ENCODE measurements around the gene FAR2.
A peak's percentile ranks its signal among the peaks of the same experiment; 100 is the strongest.

FAR2 gene

DNA sequence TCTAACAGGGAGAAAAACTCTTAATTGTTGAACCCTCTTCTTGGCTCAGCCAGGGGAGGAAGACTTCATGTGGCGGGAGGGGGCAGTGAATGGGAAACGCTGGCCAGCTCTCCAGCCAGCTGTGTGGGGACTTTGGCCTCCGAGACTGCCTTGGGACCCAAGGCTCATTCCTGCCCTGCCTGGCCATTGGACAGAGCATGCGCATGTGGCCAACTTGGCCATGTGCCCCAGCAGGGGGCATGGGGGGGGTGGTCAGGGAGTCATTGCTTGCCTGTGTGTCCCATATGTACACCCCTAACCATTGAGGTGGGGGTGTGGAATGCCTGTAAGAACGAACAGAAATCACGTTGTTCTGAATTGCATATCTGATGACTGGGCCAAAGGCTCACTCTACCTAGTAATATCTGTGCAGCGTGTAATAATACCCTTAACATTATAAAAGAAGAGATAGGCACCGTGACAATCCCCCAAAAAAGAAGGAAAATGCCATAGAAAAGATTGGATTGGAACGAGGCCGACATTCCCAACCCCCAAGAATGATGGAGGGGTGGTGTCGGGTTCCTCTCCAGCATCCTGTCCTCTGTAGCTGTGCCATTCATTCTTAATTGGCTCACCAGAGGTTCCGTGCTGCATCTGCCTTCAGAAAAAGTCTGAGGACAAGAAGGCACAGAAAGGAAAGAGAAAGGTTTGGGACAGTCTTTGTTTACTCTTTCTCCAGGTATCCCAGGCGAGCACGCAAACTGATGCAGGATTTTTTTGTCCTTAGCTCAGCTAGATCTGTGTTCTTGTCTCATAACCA is 3.5 kb upstream of the FAR2 start:
- Histone ChIP-seq H3K36me3 (ENCODE audit: insufficient read depth, low read length) (no peaks in the 10 kb centered on the region), H3K9me3 (ENCODE audit: control insufficient read depth, insufficient read depth, low read length) (peaks cover 3% of the 10 kb centered on the region; the same call in 1 of the 2 replicates), H3K4me1 (ENCODE audit: insufficient read depth, low read length) (no peaks in the 10 kb centered on the region; the same call in none of the 2 replicates), H3K9ac (ENCODE audit: low read depth, low read length) (no peak overlapping the region)

DNA sequence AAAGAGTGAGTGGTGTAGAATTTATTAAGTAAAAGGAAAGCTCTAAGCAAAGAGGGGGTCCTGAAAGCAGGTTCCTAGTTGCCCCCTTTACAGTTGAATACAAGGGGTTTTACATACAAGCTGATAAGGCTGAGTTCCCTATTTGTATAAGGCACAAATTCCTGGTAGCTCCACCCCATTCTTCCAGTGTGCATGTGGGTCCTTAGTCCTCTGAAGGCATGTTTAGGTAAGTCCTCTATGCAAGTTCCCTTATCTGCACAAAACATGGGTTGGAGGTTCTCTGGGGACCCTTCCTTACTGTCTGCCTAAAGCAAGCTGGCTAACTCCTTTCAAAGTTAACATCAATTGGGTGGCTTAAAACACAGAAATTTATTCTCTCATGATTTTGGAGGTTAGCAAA is 2.9 kb upstream of the FAR2 start:
- Histone ChIP-seq H3K9me3 (ENCODE audit: control insufficient read depth, insufficient read depth, low read length) (peaks cover 3% of the 10 kb centered on the region; the same call in 1 of the 2 replicates), H3K36me3 (ENCODE audit: insufficient read depth, low read length) (no peaks in the 10 kb centered on the region), H3K9ac (ENCODE audit: low read depth, low read length) (no peak overlapping the region), H3K4me1 (ENCODE audit: insufficient read depth, low read length) (no peaks in the 10 kb centered on the region; the same call in none of the 2 replicates)

DNA sequence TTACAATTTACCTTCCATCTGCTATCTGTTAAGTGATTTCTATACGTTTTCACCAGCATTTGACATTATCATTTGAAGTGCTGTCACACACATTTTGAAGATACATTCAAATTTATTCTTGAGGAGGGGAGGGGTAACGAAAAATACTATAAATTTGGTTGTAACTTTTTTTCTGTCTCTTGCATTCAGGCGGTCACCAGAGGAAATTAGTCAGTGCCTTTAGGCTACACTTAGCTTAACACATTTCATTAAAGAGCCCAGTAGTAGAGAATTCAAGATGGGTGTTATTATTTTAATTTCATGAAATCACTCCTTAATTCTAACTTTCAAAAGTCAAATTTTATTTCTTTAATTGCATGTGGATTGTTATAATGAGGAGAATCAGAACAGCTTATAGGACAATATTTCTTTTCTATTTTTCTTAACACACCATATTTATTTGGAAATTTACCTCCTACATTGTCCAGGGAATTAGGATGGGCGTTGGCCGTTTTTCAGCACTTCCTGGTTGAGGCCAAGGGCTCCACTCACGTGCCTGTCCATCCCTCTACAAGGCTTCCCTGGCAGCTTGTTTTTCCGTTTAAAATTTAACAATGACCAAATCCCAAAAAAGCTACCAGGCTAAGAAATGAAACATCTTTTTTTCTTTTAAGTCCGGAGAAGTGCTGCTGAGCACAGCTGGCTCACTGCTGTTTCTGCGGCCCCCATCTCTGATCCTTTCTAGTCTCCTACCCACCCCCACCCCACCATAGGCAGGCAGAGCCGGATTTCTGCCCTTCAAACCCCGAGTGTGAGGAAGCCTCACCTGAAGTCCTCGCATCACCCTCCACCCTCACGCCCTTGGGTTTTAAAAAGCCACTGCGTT is 1.1 kb upstream of the FAR2 start:
- Histone ChIP-seq H3K4me1 (ENCODE audit: insufficient read depth, low read length) (peaks cover 5% of the 10 kb centered on the region), H3K36me3 (ENCODE audit: insufficient read depth, low read length) (no peaks in the 10 kb centered on the region), H3K9ac (ENCODE audit: low read depth, low read length) (peak overlapping the region; percentile 92), H3K9me3 (ENCODE audit: control insufficient read depth, insufficient read depth, low read length) (peaks cover 3% of the 10 kb centered on the region; the same call in 1 of the 2 replicates)

DNA sequence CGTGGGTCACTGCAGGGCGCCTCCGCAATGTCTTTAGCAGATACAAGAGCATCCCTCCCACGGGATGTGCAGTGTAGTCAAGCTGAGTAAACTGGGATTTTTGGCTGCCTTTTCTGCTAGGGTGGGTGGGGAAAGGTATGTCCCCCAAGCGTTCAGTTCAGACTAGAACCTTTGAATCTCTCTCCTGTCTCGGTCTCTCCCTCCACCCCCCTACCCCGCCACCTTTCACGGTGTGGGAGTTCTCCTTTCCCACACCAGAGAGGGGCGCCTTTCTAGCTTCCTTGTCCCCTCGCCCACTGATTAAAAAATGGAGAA is 525 bp upstream of the FAR2 start:
- H3K9me3 ChIP-seq (ENCODE audit: control insufficient read depth, insufficient read depth, low read length): peaks cover 3% of the 10 kb centered on the region; the same call in 1 of the 2 replicates
- H3K36me3 ChIP-seq (ENCODE audit: insufficient read depth, low read length): no peaks in the 10 kb centered on the region
- peak overlapping the region; percentile 92 for H3K9ac ChIP-seq (ENCODE audit: low read depth, low read length)
- H3K4me1 ChIP-seq (ENCODE audit: insufficient read depth, low read length): peaks cover 6% of the 10 kb centered on the region

DNA sequence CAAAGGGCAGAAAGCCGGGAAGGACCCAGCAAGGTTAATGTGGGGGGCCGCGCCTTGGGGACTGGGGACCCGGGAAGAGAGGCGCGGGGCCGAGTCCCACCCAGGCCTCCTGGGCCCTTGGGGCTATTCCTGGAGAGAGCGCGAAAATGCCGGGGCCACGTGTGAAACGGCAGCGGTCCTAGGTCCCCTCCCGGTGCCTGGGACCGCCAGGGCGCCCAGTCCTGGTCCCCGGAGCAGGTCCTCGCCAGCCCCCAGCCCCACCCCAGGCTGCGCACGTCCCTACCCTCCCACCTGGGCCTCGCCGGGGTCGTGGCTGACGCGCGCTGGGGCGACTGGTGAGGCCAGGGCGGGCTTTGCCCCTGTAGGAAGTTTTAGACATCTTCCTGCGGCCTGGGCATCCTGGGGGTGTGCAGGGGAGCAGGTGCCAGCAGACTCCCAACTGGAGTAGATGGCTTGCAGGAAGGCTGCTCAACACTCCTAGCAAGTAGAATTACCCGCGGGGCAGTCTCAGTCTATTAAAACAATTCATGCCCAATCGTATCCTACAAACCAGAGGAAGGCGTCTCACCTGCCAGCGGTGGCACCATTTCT is 708 bp downstream of the FAR2 start:
- H3K36me3 ChIP-seq (ENCODE audit: insufficient read depth, low read length): no peaks in the 10 kb centered on the region
- peaks cover 6% of the 10 kb centered on the region for H3K4me1 ChIP-seq (ENCODE audit: insufficient read depth, low read length)
- peak overlapping the region; percentile 92 for H3K9ac ChIP-seq (ENCODE audit: low read depth, low read length)
- peaks cover 3% of the 10 kb centered on the region; the same call in 1 of the 2 replicates for H3K9me3 ChIP-seq (ENCODE audit: control insufficient read depth, insufficient read depth, low read length)

DNA sequence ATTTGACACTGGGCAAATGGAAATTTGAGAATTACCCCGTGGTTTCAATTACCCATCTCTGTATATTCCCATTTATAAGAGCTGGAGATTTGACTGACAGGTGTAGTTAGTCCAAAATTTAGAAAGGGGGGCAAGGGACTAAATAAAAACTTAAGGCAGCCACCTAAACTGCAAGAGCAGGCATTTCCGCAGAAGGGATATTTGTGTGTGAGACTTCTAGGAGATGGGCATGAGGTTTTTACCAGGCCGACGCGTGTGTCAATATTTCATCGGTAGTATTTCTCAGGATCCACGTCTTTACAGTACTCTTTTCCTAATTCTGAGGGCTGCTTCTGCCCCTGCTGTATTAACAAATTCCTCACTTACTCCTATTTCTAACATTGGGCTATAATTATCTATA is 1.4 kb downstream of the FAR2 start:
- Histone ChIP-seq H3K9me3 (ENCODE audit: control insufficient read depth, insufficient read depth, low read length) (peaks cover 3% of the 10 kb centered on the region; the same call in 1 of the 2 replicates), H3K4me1 (ENCODE audit: insufficient read depth, low read length) (peaks cover 6% of the 10 kb centered on the region), H3K9ac (ENCODE audit: low read depth, low read length) (peak overlapping the region; percentile 92), H3K36me3 (ENCODE audit: insufficient read depth, low read length) (no peaks in the 10 kb centered on the region)

DNA sequence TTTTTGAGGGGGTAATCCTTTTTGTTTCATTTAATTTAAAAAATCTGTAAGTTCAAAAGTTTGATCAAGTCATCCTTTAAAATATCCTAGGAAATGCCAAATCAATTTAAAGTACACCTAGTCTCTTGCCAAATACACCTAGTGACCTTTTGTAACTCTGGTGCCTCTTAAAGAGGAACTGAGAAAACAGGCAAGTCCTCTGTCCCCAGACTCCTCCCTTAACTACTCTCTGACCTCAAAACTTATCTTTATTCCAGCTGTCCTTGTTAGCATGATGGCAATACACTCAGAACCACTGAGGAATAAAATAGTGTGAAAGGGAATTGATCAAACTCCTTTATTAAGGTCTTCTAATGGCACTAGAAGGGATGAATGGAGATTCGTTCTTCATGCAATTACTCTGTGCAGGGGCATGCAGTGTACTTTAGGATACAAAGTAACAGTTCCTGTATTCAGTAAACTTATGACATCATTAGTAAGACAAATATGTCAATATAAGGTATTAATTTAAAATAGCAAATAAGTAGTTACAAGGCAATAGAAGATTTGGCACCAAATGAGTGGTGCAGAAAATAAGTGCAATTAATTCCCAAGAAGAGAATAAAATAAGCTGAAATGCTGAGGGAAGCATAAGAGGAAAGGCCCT is 3.3 kb downstream of the FAR2 start:
- H3K36me3 ChIP-seq (ENCODE audit: insufficient read depth, low read length): no peaks in the 10 kb centered on the region
- no peaks in the 10 kb centered on the region for H3K9me3 ChIP-seq (ENCODE audit: control insufficient read depth, insufficient read depth, low read length)
- no peak overlapping the region for H3K9ac ChIP-seq (ENCODE audit: low read depth, low read length)
- H3K4me1 ChIP-seq (ENCODE audit: insufficient read depth, low read length): peaks cover 6% of the 10 kb centered on the region

DNA sequence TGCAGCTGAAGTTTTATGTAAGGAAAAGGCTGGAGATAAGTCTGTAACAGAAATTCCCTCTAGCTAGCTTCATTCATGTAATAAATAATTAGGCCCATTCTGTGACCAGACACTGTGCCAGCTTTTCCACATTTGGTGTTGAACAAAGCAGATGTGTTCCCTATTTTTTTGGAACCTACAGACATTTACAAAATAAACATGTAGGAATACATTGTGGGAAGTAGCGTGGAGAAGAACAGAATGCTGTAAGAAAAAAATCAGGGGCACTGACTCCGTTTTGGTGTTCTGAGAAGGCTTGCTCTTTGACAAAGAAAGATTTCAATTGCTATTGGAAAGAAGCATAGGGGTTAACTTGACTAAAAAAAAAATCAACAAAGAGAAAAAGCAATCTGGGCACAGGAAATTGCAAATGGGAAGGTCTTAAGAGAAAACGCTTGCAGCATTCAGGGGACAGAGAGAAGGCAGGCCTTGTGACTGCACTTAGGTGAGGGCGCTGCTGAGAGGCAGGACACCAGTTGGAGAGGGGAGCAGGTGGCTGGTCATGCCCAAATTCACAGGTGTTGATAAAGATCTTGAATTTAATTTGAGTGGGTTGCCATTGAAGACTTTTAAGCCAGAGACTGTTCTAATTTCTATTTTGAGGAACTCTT is 4.0 kb downstream of the FAR2 start:
- Histone ChIP-seq H3K4me1 (ENCODE audit: insufficient read depth, low read length) (peaks cover 6% of the 10 kb centered on the region), H3K36me3 (ENCODE audit: insufficient read depth, low read length) (no peaks in the 10 kb centered on the region), H3K9ac (ENCODE audit: low read depth, low read length) (no peak overlapping the region; the same call in 1 of the 2 replicates), H3K9me3 (ENCODE audit: control insufficient read depth, insufficient read depth, low read length) (no peaks in the 10 kb centered on the region)

DNA sequence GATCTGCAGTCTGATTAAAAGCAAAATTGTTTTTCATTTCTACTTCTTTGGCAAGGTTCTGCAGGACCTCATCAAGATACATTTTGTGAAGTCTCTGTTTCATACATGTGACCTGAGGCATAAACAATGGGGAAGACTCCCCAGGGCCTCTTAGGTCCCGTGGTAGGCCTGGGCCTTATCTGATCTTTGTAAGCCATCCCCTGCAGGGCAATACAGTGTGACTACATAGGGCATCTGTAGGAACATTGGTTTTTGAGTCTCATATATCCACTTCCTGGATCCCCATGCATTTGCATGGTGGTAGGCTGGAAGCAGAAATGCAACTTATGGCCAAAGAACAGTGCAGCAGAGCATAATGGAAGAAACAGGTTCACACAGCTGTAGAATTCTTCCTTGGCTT is 6.0 kb downstream of the FAR2 start:
- H3K9me3 ChIP-seq (ENCODE audit: control insufficient read depth, insufficient read depth, low read length): no peaks in the 10 kb centered on the region
- H3K4me1 ChIP-seq (ENCODE audit: insufficient read depth, low read length): peaks cover 6% of the 10 kb centered on the region

DNA sequence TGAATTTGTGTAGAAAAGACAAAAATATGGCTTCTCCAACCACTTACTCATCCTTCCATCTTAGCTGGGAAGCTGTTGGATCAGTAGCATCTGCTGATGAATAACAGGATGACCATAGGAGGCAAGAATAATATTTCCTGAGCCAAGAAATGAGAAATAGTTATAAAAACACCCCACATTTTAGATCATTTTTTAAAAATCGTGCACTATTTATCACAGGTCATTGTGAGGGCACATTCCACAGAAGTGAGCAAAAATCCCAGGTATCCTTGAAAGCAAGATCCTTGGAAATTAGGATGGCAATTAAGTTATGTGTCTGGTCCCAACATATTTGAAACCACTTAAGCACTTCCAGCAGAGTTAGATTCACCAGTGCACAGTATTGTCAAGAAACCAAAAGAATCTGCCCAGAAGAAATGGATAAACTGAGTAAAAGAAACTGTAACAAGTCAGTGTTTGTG is 8.4 kb downstream of the FAR2 start:
- no peak overlapping the region for H3K9ac ChIP-seq (ENCODE audit: low read depth, low read length)

More for the DNA sequence above, 6.0 kb downstream of the FAR2 start:
- Histone ChIP-seq H3K36me3 (ENCODE audit: insufficient read depth, low read length) (no peaks in the 10 kb centered on the region), H3K9ac (ENCODE audit: low read depth, low read length) (no peak overlapping the region)

DNA sequence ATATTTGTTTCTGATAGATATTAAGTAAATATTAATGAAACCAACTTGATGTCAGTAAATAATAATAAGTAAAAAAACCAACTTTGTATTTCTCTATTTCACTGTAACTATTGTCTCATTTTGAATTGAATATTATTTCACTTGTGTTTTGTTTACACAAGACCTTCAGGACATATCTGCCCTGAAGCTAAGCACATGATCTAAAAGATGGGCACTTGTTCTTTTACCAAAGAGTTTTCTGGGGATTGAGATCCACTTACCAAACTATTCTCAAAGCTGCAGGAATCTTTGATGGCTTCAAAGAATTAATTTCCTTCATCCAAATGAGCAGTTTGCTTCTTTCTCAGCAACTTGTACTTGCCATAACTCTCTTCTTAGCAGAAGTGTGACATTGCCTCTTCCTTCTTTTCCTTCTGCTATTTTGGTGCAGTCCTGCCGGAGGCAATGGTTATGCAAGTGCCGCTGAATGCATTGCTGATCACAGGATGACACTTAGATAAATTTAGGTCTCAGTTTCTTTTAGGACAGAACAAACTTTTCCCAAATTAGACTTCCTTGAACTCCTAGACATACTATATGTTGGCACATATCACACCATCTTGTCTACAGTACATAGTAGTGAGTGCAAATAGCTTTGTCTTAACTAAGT is 9.2 kb downstream of the FAR2 start:
- Histone ChIP-seq H3K4me1 (ENCODE audit: insufficient read depth, low read length) (no peaks in the 10 kb centered on the region), H3K9ac (ENCODE audit: low read depth, low read length) (no peak overlapping the region)

More for the DNA sequence above, 8.4 kb downstream of the FAR2 start:
- H3K4me1 ChIP-seq (ENCODE audit: insufficient read depth, low read length): peaks cover 6% of the 10 kb centered on the region
- H3K9me3 ChIP-seq (ENCODE audit: control insufficient read depth, insufficient read depth, low read length): no peaks in the 10 kb centered on the region
- H3K36me3 ChIP-seq (ENCODE audit: insufficient read depth, low read length): no peaks in the 10 kb centered on the region

DNA sequence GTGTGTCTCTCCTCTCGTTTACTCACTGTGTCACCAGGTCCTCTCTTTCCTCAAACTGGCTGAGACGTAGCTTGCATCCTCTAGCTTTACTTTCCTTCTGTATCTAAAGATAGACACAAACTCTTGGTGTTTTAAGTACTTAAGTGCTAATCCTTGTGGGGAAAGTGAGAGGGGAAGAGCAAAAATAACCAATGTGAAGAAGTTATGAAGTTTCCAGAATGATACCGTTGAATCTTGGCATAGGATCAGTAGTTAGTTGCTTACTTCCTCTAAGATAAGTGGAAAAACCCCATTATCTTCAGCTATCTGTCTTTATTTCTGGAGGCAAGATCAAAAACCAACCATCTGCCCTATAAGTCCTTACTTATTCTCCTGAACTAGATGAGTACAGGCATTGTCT is 10.6 kb downstream of the FAR2 start:
- Histone ChIP-seq H3K36me3 (ENCODE audit: insufficient read depth, low read length) (no peaks in the 10 kb centered on the region), H3K9ac (ENCODE audit: low read depth, low read length) (no peak overlapping the region), H3K9me3 (ENCODE audit: control insufficient read depth, insufficient read depth, low read length) (no peaks in the 10 kb centered on the region), H3K4me1 (ENCODE audit: insufficient read depth, low read length) (no peaks in the 10 kb centered on the region)

More for the DNA sequence above, 9.2 kb downstream of the FAR2 start:
- Histone ChIP-seq H3K36me3 (ENCODE audit: insufficient read depth, low read length) (no peaks in the 10 kb centered on the region), H3K9me3 (ENCODE audit: control insufficient read depth, insufficient read depth, low read length) (no peaks in the 10 kb centered on the region)

DNA sequence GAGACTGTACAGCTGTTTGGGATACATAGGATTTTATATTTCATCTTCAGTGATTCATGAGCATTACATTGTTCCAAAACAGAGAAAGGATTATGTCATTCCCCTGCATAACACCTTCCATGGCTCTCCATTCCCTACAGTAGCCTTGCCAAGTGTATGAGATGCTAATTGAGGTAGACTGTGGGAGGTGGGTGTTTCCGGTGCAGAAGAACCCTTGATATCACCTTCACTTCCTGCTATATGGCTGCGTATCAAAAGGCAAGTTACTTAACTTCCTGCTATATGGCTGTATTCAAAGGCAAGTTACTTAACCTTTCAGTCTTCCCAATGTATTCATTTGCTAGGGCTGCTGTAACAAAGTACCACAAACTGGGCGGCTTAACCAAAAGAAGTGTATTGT is 11.2 kb downstream of the FAR2 start:
- Histone ChIP-seq H3K4me1 (ENCODE audit: insufficient read depth, low read length) (no peaks in the 10 kb centered on the region), H3K36me3 (ENCODE audit: insufficient read depth, low read length) (no peaks in the 10 kb centered on the region), H3K9me3 (ENCODE audit: control insufficient read depth, insufficient read depth, low read length) (no peaks in the 10 kb centered on the region), H3K9ac (ENCODE audit: low read depth, low read length) (no peak overlapping the region)

All from ES-I3 (cell line).